NCI-H345 (cell line): Measurements from ENCODE around the gene LHPP.
"Not testable (repeated sequence)": the region's sequence is repeated elsewhere in the genome, so short reads cannot be mapped to it uniquely, and the experiment has no call there.

Source experiments
- DNase-seq: peaks from one replicate; lab custom pipeline; 2025; lab: John Stamatoyannopoulos, UW

LHPP gene, protein sequence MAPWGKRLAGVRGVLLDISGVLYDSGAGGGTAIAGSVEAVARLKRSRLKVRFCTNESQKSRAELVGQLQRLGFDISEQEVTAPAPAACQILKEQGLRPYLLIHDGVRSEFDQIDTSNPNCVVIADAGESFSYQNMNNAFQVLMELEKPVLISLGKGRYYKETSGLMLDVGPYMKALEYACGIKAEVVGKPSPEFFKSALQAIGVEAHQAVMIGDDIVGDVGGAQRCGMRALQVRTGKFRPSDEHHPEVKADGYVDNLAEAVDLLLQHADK

DNA sequence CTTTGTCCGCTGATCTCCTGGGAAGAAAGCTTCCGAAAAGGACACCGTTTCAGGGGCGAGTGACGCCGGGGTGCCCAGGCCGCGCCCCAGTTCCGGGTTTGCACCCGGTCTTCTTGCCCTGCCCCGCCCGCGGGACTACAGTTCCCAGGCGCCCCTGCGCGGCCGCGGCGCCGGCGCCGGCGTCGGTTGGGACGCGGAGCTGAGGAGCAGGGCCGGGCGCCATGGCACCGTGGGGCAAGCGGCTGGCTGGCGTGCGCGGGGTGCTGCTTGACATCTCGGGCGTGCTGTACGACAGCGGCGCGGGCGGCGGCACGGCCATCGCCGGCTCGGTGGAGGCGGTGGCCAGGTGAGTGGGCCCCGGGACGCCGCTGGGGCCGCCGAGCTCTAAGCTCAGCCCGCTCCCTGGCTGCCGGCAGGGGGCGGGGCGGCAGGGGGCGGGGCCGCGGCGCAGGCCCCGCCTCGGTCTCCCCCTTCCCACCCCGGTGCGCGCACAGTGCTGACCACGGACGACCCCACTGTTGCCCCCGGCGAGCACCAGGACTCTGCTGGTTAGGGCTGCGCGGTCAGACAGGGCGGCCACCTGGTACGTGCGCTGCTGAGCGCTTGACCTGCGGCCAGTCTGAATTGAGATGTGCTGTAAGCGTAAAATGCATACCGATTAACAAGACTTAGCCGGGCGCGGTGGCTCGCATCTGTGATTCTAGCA lies at the start of gene LHPP:
Gene LHPP (plus strand): TSS at position 182 of the 706 bp plus-strand sequence. CDS start 40 bp downstream, at position 222.
- DNase-seq, result peak; percentile 80

DNA sequence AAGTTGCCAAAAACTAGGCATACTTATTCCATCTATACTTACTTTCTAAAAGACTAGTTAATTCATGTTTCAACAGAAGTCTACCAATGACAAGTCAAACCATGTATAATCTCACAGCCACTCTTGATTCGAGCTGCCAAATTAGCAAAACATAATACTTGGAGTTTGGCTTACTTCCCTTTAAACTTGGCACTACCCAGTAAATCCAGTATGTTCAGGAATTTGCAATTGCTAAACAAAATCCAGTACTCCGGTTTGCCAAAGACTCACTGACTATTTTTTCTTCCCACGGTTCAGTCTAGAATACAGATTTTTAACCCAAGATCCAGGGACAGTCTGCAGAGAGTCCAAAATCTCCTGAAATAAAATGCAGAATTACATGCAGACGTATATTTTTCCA lies 47.5 kb upstream of the LHPP start:
- DNase-seq, result no peak

DNA sequence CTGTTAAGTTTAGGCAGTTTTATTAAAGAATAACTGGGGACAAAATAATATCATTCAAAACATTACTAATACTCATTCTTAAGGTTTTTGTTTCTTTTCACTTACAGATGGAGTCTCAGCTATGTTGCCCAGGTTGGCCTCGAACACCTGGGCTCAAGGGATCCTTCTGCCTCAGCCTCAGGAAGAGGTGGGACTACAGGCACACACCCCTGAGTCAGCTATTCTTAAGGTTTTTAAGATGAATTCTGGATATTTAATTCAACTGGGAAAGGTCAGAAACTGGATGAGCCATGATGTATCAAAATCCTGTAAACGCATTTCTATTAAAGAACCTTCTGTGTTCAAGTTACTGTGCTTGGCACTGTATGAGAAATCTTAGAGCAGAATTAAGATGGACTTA lies 46.4 kb upstream of the LHPP start:
- no peak for DNase-seq

DNA sequence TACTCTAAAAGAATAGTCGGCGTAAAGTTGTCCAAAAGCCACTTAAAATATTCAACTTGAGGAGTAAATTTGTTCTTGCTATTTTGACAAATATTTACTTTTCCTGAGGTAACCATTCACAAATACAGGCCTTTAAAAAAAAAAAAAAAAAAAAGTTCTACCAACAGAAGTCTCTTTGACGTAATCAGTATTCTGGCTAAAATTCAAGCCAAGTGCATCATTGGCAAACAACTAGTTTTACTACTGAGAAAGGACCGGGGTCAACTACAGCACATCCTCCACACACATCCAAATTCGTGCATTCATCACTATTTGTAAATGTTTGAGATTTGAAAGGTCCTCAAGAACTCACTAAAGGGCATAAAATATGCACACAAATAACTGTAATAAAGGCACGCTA lies 44.9 kb upstream of the LHPP start:
- DNase-seq, result no peak

DNA sequence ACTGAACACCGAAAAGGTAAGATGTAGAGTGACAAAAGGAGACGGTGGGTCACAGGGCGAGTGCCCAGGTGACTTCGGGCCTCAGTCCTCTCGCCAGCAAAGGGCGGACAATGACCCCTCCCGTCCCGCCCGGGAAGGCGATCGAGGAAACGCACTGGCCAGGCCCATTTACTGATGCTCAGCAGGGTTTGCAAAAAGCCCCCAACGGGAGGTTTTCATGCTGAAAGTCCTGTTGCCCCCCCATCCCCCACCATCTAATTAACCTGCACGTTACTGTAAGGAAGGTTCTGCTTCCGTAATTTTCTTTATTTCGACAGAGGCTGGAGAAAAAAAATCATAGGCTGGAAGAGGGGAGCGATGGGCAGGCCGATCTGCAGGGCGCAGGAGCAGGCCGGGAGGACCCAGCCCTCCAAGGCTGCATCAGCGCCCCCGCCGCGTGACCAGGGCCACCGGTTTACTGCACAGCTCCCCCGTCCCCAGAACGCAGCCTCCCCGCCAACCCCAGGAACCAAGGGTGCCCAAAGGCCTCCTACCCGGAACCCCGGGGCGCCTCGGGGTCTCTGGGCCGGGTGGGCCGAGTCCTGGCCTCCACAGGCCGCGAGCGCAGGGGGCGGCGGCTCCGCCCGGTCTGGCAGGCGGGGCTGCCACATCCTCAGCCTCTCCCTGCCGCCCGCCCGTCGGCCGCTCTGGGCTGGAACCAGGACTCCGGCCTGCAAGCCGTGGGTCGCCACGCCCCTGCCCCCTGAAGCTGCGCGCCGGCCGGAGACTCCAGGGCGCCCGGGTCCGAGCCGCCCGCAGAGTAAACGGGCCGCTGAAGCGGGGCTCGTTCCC lies 43.5 kb upstream of the LHPP start:
- DNase-seq, result peak; percentile 35

DNA sequence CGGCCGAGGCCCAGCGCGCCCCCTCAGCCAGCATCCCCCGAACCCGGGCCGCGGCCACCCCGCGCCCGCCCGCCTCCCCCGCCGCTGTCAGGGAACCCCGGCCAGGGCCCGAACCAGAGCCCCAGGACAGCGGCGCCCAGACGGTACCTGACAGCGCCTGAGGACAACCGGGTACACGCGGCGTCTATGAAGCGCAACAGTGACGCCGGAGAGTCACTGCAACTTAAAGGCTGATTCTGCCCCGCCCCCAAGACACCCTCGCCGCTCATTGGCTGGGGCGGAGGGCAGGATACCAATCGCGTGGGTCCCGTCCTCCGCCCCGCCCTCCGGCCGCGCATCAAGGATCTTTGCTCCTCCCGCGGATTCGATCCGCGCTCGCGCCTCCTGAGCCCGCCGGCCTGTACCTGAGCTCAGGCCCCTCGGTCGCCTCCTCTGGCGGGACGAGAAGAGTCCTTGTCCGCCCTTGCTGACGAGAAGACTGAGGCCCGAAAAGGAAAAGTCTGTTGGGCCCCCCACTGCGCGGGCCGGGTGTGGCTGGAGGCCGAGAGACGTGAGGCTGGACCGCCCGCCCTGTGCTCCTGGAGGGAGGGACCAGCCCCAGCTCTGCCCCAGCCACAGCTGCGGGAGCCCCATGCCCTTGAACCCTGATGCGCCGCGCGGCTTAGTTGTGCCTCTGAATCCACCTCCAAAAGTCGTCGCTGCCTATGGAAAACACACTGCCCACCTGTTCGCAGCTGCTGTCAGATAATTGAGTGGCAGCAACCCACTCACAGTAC lies 42.7 kb upstream of the LHPP start, which contains the start of gene OAT:
Gene OAT (minus strand): TSS at position 198 of the 776 bp plus-strand sequence. CDS start 6,752 bp downstream, outside the sequence.
- DNase-seq, result peak; percentile 93

DNA sequence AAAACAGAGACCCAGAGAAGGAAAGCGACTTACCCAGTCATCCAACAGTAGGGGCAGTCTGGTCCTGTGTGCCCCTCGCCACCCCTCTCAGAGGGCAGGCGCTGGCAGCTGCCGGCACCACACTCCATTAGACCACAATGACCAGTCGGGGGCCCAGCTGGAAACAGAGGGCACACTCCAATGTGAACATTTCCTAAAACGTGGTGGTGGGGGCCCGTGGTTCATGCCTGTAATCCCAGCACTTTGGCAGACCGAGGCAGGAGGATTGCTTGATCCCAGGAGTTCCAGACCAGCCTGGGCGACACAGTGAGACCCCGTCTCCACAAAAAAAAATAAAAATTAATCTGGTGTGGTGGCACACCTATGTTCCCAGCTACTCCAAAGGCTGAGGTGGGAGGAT lies 42.0 kb upstream of the LHPP start:
- DNase-seq, result no peak

DNA sequence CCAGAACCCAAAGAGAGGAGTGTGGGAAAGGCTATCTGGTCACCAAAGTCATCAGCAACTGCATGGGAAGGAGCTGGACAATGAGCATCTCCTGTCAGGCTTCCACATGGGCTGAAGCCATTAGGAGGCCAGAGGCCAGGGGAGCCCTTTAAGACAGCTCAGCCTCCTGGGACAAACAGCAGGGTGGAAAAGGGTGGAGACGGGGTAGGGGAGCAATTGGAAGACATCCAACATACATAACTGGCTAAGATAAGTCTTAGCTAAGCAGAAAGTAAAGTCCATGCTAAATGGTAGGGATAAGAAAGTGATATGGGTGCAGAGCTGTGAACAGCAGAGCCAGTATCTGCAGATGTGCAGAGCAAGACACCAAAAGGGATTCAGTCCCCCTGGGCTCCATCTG lies 41.4 kb upstream of the LHPP start:
- DNase-seq, result no peak

DNA sequence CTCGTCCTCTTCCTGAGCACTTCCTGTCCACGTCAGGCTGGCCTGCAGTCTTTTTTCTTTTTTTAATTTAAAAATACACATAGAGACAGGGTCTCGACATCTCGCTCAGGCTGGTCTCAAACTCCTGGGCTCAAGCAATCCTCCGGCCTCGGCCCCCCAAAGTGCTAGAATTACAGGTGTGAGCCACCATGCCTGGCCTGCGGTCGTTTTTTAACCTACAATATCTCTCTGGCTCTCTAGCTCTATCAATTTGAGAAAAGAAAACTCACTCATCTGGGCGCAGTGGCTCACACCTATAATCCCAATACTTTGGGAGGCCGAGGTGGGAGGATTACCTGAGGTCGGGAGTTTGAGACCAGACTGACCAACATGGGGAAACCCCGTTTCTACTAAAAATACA lies 38.9 kb upstream of the LHPP start:
- no peak for DNase-seq

DNA sequence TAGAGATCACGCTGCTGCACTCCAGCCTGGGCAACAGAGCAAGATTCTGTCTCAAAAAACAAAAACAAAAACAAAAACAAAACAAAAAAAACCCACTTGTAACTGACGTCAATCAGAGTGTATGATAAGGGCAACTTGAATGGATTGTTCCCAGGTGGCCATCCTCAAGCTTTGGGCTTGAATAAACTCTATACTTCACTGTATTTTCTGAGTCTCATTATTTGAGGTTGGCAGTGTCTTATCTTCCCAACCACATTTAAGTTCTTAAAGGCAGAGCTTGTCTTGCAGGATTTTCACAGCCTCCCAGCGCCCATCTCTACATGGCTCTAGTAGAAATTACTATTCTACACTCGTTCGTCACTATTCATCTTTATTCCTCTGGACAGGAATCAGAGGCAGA lies 37.8 kb upstream of the LHPP start:
- DNase-seq, result no peak

DNA sequence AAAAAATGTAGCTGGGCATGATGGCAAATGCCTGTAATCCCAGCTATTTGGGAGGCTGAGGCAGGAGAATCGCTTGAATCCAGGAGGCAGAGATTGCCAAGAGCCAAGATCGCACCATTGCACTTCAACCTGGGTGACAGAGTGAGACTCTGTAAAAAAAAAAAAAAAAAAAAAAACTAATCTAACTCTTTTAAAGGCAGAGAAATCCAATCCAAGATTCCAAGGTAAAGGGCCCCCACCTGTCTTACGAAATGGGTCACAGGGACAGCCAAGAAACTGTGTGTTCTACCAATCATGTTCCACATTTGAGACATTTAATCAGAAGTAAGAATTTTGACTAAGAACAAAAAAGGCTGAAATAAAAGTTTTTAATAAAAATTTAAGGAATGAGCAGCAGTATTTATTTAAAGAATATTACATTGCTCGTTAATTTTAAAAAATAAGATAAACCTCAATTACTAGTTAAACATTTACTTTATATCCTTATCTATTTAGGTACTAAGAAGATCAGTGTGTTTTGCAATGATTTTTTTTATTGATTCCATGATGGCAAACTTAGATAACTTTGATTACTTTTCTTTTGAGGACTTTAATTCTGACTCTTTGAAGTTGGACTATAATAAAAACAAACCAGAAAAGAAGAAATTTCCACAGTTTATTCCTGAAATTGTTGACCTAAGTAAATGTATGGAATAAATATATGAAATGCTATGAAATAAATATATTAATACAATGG lies 36.2 kb upstream of the LHPP start:
- DNase-seq, result no peak

DNA sequence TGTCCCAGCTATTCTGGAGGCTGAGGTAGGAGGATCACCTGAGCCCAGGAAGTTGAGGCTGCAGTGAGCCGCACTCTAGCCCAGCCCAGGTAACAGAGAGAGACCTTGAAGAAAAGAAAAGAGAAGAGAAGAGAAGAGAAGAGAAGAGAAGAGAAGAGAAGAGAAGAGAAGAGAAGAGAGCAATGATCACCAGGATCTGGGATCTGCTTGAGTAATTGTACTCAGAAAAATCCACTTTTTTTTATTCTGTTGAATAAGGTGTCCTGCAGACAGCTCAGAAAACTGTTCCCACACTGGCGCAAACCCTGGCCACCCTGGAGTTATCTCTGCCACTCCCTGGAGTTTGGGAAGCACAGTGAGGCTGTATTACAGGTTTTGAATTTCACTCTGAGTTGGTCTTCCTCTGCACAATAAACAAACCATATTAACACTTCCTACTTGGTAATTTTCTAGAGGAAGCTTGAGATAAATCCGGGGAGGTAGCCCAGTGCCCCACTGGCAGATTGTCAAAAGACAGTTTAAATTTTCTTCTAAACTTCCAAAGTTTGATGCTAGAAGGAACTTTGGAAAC lies 33.3 kb upstream of the LHPP start:
- no peak for DNase-seq

DNA sequence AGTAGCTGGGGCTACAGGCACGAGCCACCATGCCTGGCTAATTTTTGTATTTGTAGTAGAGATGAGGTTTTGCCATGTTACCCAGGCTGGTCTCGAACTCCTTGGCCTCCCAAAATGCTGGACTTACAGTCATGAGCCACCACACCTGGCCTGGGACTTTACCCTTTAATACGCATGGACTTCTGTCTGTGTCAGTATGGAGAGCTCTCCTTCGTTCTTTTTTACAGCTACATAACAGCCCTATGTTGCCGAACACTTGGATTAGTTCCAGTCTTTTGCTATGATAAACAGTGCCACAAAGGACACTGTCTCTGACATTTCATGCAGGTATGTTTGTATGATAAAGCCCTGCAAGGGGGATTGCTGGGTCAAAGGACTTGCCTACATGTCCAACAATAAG lies 32.0 kb upstream of the LHPP start:
- peak; percentile 2 for DNase-seq

DNA sequence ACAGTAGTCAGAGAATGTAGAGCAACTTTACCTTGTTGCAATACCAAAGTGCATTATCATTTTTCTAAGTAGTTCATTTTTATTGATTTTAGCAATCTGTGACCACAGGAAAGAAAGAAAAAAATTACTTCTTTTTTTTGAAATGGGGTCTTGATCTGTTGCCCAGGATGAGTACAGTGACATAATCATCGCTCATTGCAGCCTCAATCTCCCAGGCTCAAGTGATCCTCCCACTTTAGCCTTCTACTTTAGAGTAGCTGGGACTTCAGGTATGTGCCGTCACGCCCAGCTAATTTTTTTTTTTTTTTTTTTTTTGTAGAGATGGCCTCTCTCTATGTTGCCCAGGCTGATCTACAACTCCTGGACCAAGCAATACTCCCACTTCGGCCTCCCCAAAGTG lies 31.5 kb upstream of the LHPP start:
- no peak for DNase-seq

DNA sequence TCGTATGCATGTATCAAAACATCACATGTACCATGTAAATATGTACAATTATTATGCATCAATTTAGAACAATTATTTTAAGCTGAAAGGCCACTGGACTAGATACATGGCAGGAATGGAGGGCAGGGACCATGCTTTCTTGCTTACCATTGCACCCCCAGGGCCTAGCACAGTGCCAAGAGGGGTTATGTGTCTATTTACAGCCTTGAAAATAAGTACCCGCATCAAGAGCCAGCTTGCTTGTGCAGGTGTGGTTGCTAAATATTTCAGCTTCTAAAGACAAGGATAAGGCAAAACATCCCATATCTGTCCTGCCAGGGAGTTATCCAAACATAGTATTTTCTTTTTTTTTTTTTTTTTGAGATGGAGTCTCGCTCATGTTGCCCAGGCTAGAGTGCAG lies 28.2 kb upstream of the LHPP start:
- DNase-seq, result no peak

DNA sequence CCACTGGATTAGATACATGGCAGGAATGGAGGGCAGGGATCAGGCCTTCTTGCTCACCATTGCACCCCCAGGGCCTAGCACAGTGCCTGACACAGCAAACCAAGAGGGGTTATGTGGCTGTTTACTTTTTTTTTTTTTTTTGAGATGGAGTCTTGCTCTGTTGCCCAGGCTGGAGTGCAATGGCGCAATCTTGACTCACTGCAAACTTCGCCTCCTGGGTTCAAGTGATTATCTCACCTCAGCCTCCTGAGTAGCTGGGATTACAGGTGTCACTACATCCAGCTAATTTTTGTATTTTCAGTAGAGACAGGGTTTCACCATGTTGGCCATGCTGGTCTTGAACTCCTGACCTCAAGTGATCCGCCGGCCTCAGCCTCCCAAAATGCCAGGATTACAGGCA lies 25.9 kb upstream of the LHPP start:
- DNase-seq, result not testable (repeated sequence)

DNA sequence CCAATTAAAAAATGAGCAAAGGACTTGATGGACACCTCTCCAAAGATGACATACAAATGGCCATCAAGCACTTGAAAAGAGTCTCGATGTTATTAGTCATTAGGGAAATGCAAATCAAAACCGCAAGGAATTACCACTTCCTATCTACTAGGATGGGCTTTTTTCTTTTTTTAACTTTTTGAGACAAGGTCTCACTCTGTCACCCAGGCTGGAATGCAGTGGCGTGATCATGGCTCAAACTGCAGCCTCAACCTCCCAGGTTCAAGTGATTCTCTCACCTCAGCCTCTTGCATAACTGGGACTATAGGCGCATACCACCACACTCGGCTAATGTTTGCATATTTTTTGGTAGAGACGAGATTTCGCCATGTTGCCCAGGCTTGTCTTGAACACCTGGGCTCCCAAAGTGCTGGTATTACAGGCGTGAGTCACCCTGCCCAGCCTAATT lies 25.4 kb upstream of the LHPP start:
- no peak for DNase-seq

DNA sequence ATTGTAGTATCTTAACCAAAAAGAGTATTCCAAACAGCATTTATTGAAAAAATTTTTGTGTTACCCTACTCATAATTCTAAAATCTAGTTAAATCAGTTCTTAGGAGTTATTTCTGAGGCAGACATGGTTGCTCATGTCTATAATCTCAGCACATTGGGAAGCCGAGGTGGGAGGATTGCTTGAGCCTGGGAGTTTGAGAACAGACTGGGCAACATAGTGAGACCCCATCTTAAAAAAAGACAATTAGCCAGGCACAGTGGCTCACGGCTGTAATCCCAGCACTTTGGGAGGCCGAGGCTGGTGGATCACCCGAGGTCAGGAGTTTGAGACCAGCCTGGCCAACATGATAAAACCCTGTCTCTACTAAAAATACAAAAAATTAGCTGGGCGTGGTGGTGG lies 19.9 kb upstream of the LHPP start:
- DNase-seq, result not testable (repeated sequence)

DNA sequence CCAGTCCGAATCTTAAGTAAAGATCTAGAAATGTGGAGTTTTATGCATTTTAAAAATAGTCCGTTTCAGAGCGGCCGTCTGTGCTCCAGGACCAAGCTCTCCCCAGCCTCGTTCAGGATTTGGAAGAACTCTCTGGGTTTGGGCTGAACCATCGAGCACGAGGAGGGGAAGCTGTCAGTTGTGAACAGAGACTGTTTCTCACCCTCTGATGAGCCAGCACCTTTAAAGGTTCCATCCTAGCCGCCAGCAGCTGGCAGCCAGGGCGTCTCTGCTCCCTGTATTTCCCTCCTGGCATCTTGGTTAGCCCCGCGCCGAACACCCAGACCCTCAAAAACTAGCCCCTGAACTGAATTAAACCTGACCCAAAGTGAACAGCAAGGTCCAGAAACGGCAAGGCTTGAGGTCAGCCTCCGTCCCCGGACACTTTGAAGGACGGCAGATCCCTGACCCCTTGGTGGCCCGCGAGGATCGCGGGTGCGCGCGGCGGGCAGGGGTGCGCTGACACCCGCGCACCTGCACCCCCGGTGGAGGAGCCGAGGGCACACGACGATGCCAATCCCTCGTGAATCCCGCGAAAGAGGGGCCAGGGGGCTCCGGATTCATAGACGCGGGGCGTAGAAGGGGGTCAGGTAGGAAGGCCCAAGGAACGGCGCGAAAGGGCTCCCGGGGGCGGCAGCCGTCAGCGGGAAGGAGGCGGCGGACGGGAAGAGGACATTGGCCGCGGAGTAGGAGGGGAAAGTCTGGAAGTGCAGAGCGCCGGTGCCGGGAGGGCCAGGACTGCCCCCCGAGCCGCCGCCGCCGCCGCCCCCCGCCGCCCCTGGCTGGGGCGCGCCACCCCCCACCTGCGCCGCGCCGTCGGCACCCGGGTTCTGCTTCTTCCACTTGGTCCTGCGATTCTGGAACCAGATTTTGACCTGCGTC lies 14.5 kb upstream of the LHPP start:
- DNase-seq, result no peak
